Stimulated activated CD4-positive, alpha-beta T cell treated with anti-CD3 and anti-CD28 coated beads, TNF-alpha, amount 100 ng/mL, for 24 hours (primary cell): ENCODE results near the gene MIGA1.
A peak's percentile ranks its signal among the peaks of the same experiment; 100 is the strongest.

Experiments
- DNase-seq, 3 experiments: peaks; one replicate each; pipeline ENCODE4 v3.0.0-alpha.2; 2020; ENCODE audit warnings: low read depth in 3 of 3

The MIGA1 gene

GRCh38 chr1:77847621-77848080 is 68.2 kb downstream of the MIGA1 start:
- DNase-seq: no peak

- no peak for DNase-seq
Measured at GRCh38 chr1:77850082-77850481, 70.6 kb downstream of the MIGA1 start.

- DNase-seq: no peak
Measured at GRCh38 chr1:77857552-77857951, 78.1 kb downstream of the MIGA1 start.

DNA sequence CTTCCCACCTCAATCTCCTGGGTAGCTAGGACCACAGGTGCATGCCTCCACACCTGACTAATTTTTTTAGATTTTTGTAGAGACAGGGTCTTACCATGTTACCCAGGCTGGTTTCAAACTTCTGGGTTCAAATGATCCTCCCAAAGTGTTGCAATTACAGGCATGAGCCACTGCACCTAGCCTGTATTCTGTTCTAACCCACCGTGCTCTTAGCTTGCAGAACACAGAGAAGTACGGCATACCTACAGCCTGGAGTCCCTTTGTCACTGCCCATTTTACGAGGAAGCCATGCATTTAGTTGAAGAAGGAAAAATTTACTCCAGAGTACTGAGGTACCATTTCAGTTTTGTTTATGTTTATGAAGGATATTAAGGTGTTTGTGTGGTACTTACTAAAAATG is 79.3 kb downstream of the MIGA1 start:
- DNase-seq: no peak

DNA sequence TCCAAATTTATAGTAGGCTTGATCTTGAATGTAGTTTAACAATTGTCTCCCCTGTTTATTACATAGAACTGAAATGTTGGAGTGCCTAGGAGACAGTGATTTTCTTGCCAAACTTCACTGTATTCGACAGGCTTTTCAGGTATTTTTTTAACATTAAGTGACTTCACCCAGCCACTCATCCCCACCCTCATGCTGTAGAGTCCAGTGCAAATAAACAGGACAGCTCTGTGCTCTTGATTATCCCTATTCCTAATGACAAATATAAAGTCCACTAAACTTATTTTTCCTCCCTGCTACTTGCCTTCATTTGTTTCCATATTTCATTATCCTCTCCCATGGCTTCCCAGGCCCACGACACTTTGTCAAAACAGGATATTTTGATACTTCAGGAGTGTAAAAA is 79.8 kb downstream of the MIGA1 start:
- no peak for DNase-seq

DNA sequence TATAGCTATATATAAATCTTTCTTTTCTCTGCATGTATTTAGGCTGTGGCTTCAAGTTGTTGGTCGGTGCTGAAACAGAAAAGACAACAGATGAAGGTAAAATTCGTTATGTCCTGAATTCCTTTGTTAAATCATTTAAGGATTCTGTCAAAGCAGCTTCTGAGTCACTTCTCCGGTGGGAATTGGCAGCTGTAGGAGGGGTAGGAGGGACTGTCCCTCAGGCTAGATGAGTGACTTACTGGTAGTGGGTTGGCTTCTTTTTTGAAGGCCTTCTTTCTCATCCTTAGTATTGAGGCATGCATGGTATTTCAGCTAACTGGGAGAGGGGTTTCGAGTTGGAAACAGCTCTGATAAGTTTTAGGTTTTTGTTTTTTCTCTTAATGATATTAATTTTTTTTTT is 86.8 kb downstream of the MIGA1 start:
- DNase-seq: no peak

DNA sequence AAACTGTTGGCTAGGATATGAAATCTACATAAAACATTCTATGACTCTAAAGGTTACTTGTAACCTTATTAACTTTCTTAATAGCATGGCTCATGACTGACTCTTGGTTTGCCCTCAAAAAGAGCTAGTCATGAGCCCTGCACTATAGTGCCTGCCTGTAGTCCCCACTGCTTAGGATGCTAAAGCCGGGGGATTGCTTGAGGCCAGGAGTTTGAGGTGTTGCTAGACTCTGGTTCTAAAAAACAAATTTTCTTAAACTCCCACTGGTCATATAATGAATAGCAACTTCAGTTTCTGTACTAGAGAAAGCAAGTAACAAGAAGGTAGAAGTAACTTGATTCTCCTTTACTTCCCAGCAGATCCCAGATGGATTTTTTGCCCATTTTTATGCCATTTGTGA is 93.2 kb downstream of the MIGA1 start:
- DNase-seq: no peak

- no peak for DNase-seq
Measured at GRCh38 chr1:77873461-77873860, 94.0 kb downstream of the MIGA1 start.

- no peak for DNase-seq
Measured at GRCh38 chr1:77874804-77875445, 95.5 kb downstream of the MIGA1 start.

DNA sequence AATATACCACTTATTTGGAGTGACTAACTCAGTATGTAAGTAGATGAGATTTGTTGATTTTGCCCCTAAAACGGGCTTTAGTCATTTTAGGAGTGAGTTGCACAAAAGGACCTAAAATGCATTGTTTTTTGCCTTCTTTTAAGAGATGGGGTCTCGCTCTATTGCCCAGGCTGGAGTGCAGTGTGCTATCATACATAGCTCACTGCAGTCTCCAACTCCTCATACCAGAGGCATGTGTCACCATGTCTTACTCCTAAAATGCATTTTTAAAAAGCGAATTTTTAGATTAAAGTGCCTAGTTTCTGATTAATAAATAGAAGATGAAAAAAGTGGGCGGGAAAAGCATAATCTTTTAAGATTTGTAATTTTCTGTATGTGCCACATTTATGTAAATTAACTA is 97.4 kb downstream of the MIGA1 start:
- DNase-seq: no peak

GRCh38 chr1:77881061-77881460 is 101.6 kb downstream of the MIGA1 start:
- no peak for DNase-seq

GRCh38 chr1:77882411-77882810 is 103.0 kb downstream of the MIGA1 start:
- DNase-seq: no peak

DNA sequence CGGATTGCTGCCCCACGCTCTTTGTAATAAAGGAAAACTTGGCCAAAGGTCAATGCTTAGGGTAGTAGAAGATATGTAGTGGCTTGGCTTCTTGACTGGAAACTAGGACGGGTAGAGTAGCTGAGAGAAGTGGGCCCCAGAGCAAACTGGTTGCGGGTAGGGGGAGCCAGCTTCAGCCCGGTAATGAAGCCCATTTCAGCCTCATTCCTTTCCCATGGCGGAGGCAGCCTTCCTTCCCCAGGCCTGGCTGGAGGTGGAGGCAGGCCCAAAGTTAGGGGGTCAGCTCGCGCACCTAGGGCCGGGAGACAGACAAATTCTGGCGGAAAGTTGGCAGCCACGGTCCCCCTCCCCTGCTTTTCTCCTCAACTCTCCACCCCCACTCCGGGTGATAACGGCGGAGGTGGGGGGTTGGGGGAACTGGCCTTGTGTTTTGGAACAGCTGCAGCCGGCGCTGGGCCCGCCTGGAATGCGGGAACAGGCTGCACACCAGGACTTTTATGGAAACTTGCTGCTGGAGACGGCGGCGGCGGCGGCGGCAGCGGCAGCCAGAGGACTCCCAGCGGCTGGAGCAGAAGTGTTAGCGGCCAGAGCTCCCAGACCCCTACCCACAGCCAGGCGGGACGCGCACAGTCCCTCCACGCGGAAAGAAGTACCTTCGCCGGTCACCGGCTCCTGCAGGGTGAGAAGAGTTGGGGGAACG is 108.8 kb downstream of the MIGA1 start, which contains the start of gene NEXN:
NEXN (plus strand) TSS at position 544 of the 700 bp plus-strand sequence. CDS start 27,483 bp downstream, outside the sequence.
- no peak for DNase-seq

GRCh38 chr1:77888781-77889642 is 109.6 kb downstream of the MIGA1 start:
- DNase-seq: peak in 1 of 3 experiments; percentile 12

- no peak for DNase-seq
Measured at GRCh38 chr1:77889671-77890070, 110.2 kb downstream of the MIGA1 start.

GRCh38 chr1:77891200-77891599 is 111.8 kb downstream of the MIGA1 start:
- DNase-seq: no peak

- DNase-seq: no peak
Measured at GRCh38 chr1:77899647-77900320, 120.3 kb downstream of the MIGA1 start.

- DNase-seq: no peak
Measured at GRCh38 chr1:77900687-77901293, 121.3 kb downstream of the MIGA1 start.

- no peak for DNase-seq
Measured at GRCh38 chr1:77905603-77906002, 126.2 kb downstream of the MIGA1 start.

GRCh38 chr1:77906019-77906545 is 126.6 kb downstream of the MIGA1 start:
- no peak for DNase-seq

GRCh38 chr1:77906624-77907023 is 127.2 kb downstream of the MIGA1 start:
- no peak for DNase-seq
